ENCODE data around the gene YOD1. TPM values are rescaled to one million over a fixed set of nuclear protein-coding genes. Genes with fewer than 3 reads are reported as not detected.

YOD1 gene
- total and polyA plus RNA-seq, 2 donors (not counting 3 experiments of a cell fraction or from before 2014, with no cell fraction given) = 1.2 to 5.9 TPM

GRCh38 chr1:207009945-207010344 is 41.1 kb downstream of the YOD1 start:
- H3K27me3 ChIP-seq (ENCODE audit: control insufficient read depth in 2 of 2, insufficient read depth in 2 of 2, low read length in 2 of 2) = peaks cover 9 to 10% of the 10 kb centered on the region in 2 experiments
- intact Hi-C loops (cut with micrococcal nuclease) = no loop called here
- no TSS peak for BruUV-seq (replicated peaks)
- H3K4me1 ChIP-seq (ENCODE audit: control insufficient read depth, extremely low read depth, insufficient read depth, low read length) = no peaks in the 10 kb centered on the region
- CTCF ChIA-PET = no interaction called here
- H3K9ac ChIP-seq (replicated peaks; ENCODE audit: extremely low read depth, insufficient read depth, low read length) = no peak overlapping the region
- H3K9me1 ChIP-seq (replicated peaks; ENCODE audit: control insufficient read depth, extremely low read depth, insufficient read depth, low read length) = no peaks in the 10 kb centered on the region
- dilution Hi-C loops (cut with MboI; ENCODE audit: extremely low pct_ligation_motif_present, low sequenced_read_pairs) = no loop called here
- H3K79me2 ChIP-seq (ENCODE audit: control insufficient read depth, insufficient read depth, low read length) = no peaks in the 10 kb centered on the region
- no peak overlapping the region for H3K4me3 ChIP-seq (replicated peaks in 1 of 3; ENCODE audit: insufficient read depth in 1 of 3, low read depth in 1 of 3, low read length in 3 of 3)
- no peaks in the 10 kb centered on the region for H3K9me3 ChIP-seq (replicated peaks; ENCODE audit: control insufficient read depth, insufficient read depth, low read length)
- TF ChIP-seq FOS (IDR thresholded peaks at IDR 0.05; ENCODE audit: borderline replicate concordance, insufficient read depth, low read length) (no peak), CTCF (IDR thresholded peaks at IDR 0.05; ENCODE audit: extremely low read depth in 1 of 2, insufficient read depth in 1 of 2, low read depth in 1 of 2, low read length in 2 of 2) (no peak), EZH2 (IDR thresholded peaks at IDR 0.05; ENCODE audit: borderline replicate concordance, low read depth, low read length, severe bottlenecking) (no peak), GATA2 (IDR thresholded peaks at IDR 0.05; ENCODE audit: insufficient read depth, insufficient read length, low read depth, low read length) (no peak), POLR2A (IDR thresholded peaks at IDR 0.05; ENCODE audit: low read depth, low read length) (no peak), MYC (IDR thresholded peaks at IDR 0.05; ENCODE audit: low read depth, low read length) (no peak), POLR2AphosphoS5 (IDR thresholded peaks at IDR 0.05; ENCODE audit: insufficient read depth, low read depth, low read length) (no peak), JUN (IDR thresholded peaks at IDR 0.05; ENCODE audit: borderline replicate concordance, insufficient read depth, insufficient read length, low read depth) (no peak)
- TF ChIP-seq, protein P1, sequence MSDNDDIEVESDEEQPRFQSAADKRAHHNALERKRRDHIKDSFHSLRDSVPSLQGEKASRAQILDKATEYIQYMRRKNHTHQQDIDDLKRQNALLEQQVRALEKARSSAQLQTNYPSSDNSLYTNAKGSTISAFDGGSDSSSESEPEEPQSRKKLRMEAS (IDR thresholded peaks at IDR 0.05; ENCODE audit: insufficient read depth, insufficient read length) = no peak
- H3K36me3 ChIP-seq (ENCODE audit: control insufficient read depth in 2 of 2, extremely low read depth in 1 of 2, insufficient read depth in 2 of 2, low read length in 2 of 2) = no peaks in the 10 kb centered on the region
- POLR2A ChIA-PET = no interaction called here
- no peak for FAIRE-seq
- H4K20me1 ChIP-seq (replicated peaks; ENCODE audit: control insufficient read depth, extremely low read depth, insufficient read depth, low read length) = no peaks in the 10 kb centered on the region
- H2AFZ ChIP-seq (ENCODE audit: low read depth, low read length) = no peak overlapping the region
- DNase-seq (ENCODE audit: low read depth, low spot score) = no peak
- no peak overlapping the region for H3K27ac ChIP-seq (ENCODE audit: insufficient read depth, low read depth, low read length)
- H3K4me2 ChIP-seq (ENCODE audit: insufficient read depth, low read length) = no peak overlapping the region
